ENCODE measurements around the gene C2CD4C.

C2CD4C gene

DNA sequence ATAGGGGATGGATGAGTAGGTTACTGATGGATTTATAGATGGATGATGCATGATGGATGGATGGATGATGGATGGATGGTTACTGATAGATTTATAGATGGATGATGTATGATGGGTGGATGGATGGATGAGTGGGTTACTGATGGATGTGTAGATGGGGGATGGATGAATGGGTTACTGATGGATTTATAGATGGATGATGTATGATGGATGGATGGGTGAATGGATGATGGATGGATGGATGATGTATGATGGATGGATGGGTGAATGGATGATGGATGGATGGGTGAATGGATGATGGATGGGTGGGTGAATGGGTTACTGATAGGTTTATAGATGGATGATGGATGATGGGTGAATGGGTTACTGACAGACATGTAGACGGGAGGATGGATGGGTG is 6.3 kb upstream of the C2CD4C start:
- Histone ChIP-seq H3K27me3 (ENCODE audit: control insufficient read depth, low read length) (no peaks in the 10 kb centered on the region), H3K27ac (ENCODE audit: low read depth, low read length) (no peak overlapping the region), H3K9me3 (ENCODE audit: control insufficient read depth, insufficient read depth, low read length) (peaks cover 6% of the 10 kb centered on the region; the same call in 1 of the 2 replicates), H3K4me2 (ENCODE audit: low read length) (no peak overlapping the region), H3K4me1 (ENCODE audit: control insufficient read depth, low read length) (no peaks in the 10 kb centered on the region), H3K79me2 (ENCODE audit: control insufficient read depth, low read length) (no peaks in the 10 kb centered on the region), H3K9me2 (replicated peaks; ENCODE audit: control insufficient read depth, low read length) (no peaks in the 10 kb centered on the region), H3K4me3 (ENCODE audit: low read length) (no peak overlapping the region), H4K20me1 (ENCODE audit: control insufficient read depth, insufficient read depth, low read depth, low read length) (no peaks in the 10 kb centered on the region), H3F3A (ENCODE audit: control insufficient read depth, insufficient read depth) (no peaks in the 10 kb centered on the region), H3K36me3 (ENCODE audit: control insufficient read depth, low read length) (no peaks in the 10 kb centered on the region)
- TF ChIP-seq EZH2phosphoT487 (IDR thresholded peaks at IDR 0.05; ENCODE audit: borderline replicate concordance, low read length) = no peak
- TF ChIP-seq, protein P1, sequence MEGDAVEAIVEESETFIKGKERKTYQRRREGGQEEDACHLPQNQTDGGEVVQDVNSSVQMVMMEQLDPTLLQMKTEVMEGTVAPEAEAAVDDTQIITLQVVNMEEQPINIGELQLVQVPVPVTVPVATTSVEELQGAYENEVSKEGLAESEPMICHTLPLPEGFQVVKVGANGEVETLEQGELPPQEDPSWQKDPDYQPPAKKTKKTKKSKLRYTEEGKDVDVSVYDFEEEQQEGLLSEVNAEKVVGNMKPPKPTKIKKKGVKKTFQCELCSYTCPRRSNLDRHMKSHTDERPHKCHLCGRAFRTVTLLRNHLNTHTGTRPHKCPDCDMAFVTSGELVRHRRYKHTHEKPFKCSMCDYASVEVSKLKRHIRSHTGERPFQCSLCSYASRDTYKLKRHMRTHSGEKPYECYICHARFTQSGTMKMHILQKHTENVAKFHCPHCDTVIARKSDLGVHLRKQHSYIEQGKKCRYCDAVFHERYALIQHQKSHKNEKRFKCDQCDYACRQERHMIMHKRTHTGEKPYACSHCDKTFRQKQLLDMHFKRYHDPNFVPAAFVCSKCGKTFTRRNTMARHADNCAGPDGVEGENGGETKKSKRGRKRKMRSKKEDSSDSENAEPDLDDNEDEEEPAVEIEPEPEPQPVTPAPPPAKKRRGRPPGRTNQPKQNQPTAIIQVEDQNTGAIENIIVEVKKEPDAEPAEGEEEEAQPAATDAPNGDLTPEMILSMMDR (IDR thresholded peaks at IDR 0.05; ENCODE audit: low read depth, low read length, poor library complexity, severe bottlenecking) = no peak

DNA sequence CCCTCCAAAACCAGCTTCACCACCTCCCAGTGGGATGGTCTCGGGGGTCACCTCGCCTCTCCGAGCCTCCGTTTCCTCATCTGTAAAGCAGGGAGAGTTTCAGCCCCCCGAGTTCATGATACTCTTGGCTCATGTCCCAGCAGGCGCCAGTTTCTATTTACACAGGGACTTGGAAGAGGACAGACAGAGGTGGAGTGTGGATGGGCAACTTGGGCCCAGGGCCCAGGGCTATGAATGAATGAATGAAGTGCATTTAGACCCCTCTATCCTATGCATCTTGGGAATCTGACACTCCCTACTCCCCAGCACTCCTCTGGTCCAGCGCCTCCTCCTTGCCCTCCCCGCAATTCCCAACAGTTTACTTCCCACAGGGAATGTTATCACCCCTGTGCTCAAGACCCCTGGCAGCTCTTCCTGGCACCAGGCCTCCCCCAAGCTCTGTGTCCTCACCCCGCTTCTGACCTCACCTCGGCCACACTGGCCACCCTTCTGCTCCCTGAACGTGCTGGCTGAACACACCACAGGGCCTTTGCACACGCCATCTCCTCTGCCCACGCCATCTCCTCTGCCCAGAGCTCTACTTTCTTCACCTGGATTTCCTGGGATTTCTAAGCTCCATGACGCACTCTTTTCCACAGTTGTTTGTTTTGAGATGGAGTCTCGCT is 4.9 kb upstream of the C2CD4C start:
- peaks cover 7% of the 10 kb centered on the region for H3K27me3 ChIP-seq (ENCODE audit: control insufficient read depth, low read length)
- H4K20me1 ChIP-seq (ENCODE audit: control insufficient read depth, insufficient read depth, low read depth, low read length) = no peaks in the 10 kb centered on the region
- H3K4me2 ChIP-seq (ENCODE audit: low read length) = no peak overlapping the region
- no peaks in the 10 kb centered on the region for H3K36me3 ChIP-seq (ENCODE audit: control insufficient read depth, low read length)
- H3F3A ChIP-seq (ENCODE audit: control insufficient read depth, insufficient read depth) = no peaks in the 10 kb centered on the region; the same call in 1 of the 2 replicates
- peaks cover 6% of the 10 kb centered on the region; the same call in 1 of the 2 replicates for H3K9me3 ChIP-seq (ENCODE audit: control insufficient read depth, insufficient read depth, low read length)
- H3K79me2 ChIP-seq (ENCODE audit: control insufficient read depth, low read length) = no peaks in the 10 kb centered on the region
- TF ChIP-seq EZH2phosphoT487 (IDR thresholded peaks at IDR 0.05; ENCODE audit: borderline replicate concordance, low read length) = no peak
- TF ChIP-seq, protein P1 (IDR thresholded peaks at IDR 0.05; ENCODE audit: low read depth, low read length, poor library complexity, severe bottlenecking) = no peak
- H3K27ac ChIP-seq (ENCODE audit: low read depth, low read length) = no peak overlapping the region
- H3K9me2 ChIP-seq (replicated peaks; ENCODE audit: control insufficient read depth, low read length) = no peaks in the 10 kb centered on the region
- H3K4me3 ChIP-seq (ENCODE audit: low read length) = no peak overlapping the region
- H3K4me1 ChIP-seq (ENCODE audit: control insufficient read depth, low read length) = peaks cover 7% of the 10 kb centered on the region

DNA sequence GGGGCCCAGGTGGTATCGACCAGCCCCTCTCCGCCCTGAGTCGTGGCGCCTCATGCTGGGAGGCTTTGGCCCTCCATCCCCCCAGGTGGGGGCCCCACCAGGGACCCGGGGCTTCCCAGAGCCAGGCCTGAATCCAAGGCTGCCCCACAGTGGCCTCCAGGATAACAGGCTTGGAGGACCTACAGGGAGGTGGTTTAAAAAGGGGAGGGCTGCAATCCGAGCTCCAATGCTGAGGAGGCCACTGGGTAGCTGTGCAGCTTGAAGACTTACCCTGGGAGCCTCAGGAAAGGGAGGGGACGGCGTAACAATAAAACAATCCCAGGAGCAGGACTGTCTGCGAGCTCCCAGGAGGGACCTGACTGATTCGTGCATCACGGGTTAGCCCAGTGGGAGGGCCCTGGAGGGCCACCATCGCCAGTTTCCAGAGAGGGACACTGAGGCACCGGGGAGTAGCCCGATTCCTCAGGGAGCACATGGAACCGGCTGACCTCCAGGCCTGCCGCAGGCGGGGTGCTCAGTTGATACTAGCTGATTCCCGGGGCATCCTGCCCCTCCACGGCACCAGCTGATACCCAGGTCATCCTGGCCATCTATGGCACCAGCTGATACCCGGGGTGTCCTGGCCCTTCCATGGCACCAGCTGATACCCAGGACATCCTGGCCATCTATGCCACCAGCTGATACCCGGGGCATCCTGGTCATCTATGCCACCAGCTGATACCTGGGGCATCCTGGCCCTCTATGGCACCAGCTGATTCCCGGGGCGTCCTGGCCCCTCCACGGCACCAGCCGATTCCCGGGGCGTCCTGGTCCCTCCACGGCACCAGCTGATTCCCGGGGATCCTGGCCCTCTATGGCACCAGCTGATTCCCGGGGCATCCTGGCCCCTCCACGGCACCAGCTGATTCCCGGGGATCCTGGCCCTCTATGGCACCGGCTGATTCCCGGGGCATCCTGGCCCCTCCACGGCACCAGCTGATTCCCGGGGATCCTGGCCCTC is 3.7 kb upstream of the C2CD4C start:
- no peaks in the 10 kb centered on the region for H3K36me3 ChIP-seq (ENCODE audit: control insufficient read depth, low read length)
- no peak overlapping the region for H3K4me2 ChIP-seq (ENCODE audit: low read length)
- peaks cover 12% of the 10 kb centered on the region for H3K4me1 ChIP-seq (ENCODE audit: control insufficient read depth, low read length)
- H3K27ac ChIP-seq (ENCODE audit: low read depth, low read length) = no peak overlapping the region
- H3F3A ChIP-seq (ENCODE audit: control insufficient read depth, insufficient read depth) = no peaks in the 10 kb centered on the region; the same call in 1 of the 2 replicates
- H3K27me3 ChIP-seq (ENCODE audit: control insufficient read depth, low read length) = peaks cover 11% of the 10 kb centered on the region
- H3K4me3 ChIP-seq (ENCODE audit: low read length) = no peak overlapping the region
- no peaks in the 10 kb centered on the region for H4K20me1 ChIP-seq (ENCODE audit: control insufficient read depth, insufficient read depth, low read depth, low read length)
- no peaks in the 10 kb centered on the region for H3K9me3 ChIP-seq (ENCODE audit: control insufficient read depth, insufficient read depth, low read length)
- no peaks in the 10 kb centered on the region for H3K9me2 ChIP-seq (replicated peaks; ENCODE audit: control insufficient read depth, low read length)
- no peaks in the 10 kb centered on the region for H3K79me2 ChIP-seq (ENCODE audit: control insufficient read depth, low read length)
- TF ChIP-seq, protein P1 (IDR thresholded peaks at IDR 0.05; ENCODE audit: low read depth, low read length, poor library complexity, severe bottlenecking) = no peak
- TF ChIP-seq EZH2phosphoT487 (IDR thresholded peaks at IDR 0.05; ENCODE audit: borderline replicate concordance, low read length) = no peak
